ENCODE measurements around the gene SLC25A45. TPM values are rescaled to one million over a fixed set of nuclear protein-coding genes. Genes with fewer than 3 reads are reported as not detected.

The SLC25A45 gene
- total and polyA plus RNA-seq, 2 donors (not counting 1 experiment from before 2014, with no cell fraction given) = 16.4 to 80.6 TPM

- no peaks in the 10 kb centered on the region for H3K27me3 Mint-ChIP-seq
- H3K27ac ChIP-seq (ENCODE audit: low read length in 2 of 2) = peak overlapping the region; percentile 91 to 97
- peak overlapping the region; percentile 92 for H3K4me3 Mint-ChIP-seq
- H3K4me3 ChIP-seq (ENCODE audit: control extremely low read depth in 1 of 5, extremely low read depth in 1 of 5, insufficient read depth in 1 of 5, low read depth in 2 of 5, low read length in 4 of 5) = peak overlapping the region; percentile 63 to 98 (median 75)
- H3K9ac ChIP-seq (ENCODE audit: low read length) = peak overlapping the region; percentile 90
- H3K4me1 Mint-ChIP-seq = peaks cover 74% of the 10 kb centered on the region
- ATAC-seq (ENCODE audit: low read depth) (no peak), DNase-seq (peak; percentile 39)
- no peaks in the 10 kb centered on the region for H3K9me3 ChIP-seq (ENCODE audit: control extremely low read depth in 1 of 3, control insufficient read depth in 2 of 3, insufficient read depth in 1 of 3, low read length in 2 of 3)
- H3K4me1 ChIP-seq (ENCODE audit: control insufficient read depth in 2 of 2, insufficient read depth in 2 of 2, low read length in 2 of 2) = peaks cover 79 to 89% of the 10 kb centered on the region in 2 donors
- H3K27ac Mint-ChIP-seq = peak overlapping the region; percentile 100
- no peaks in the 10 kb centered on the region for H4K20me1 ChIP-seq (ENCODE audit: control insufficient read depth, insufficient read depth, low read length, poor library complexity, severe bottlenecking)
- TF ChIP-seq EZH2 (IDR thresholded peaks at IDR 0.05; ENCODE audit: borderline replicate concordance, insufficient read depth, low read depth, low read length, poor library complexity, severe bottlenecking) (no peak), CTCF (IDR thresholded peaks at IDR 0.05) (no peak)
- peak overlapping the region; percentile 94 for H3K4me2 ChIP-seq (replicated peaks; ENCODE audit: low read depth, low read length, poor library complexity, severe bottlenecking)
- H2AFZ ChIP-seq (ENCODE audit: insufficient read depth, low read depth, low read length, poor library complexity, severe bottlenecking) = no peak overlapping the region
- H3K36me3 ChIP-seq (replicated peaks in 1 of 2; ENCODE audit: control extremely low read depth in 1 of 2, control insufficient read depth in 1 of 2, extremely low read depth in 1 of 2, insufficient read depth in 2 of 2, low read length in 1 of 2) = peaks cover 0 to 12% of the 10 kb centered on the region in 2 experiments
- POLR2A ChIA-PET = interaction anchor here (0.5 to 16.5 kb wide), 19 partner anchors 7 to 628 kb away, joined by 3 to 1159 read pairs (median 6); partner anchors contain the start of genes MALAT1, SCYL1, SF3B2 and SLC25A45
- H3K27me3 ChIP-seq (replicated peaks in 1 of 4; ENCODE audit: control extremely low read depth in 1 of 4, control insufficient read depth in 3 of 4, insufficient read depth in 4 of 4, low read length in 3 of 4) = no peaks in the 10 kb centered on the region
- intact Hi-C loops (cut with micrococcal nuclease) = no loop called here
- H3K9me3 Mint-ChIP-seq (ENCODE audit: insufficient read depth) = no peaks in the 10 kb centered on the region
- CTCF ChIA-PET = interaction anchor here (0.8 to 14.9 kb wide), 5 partner anchors 8 to 81 kb away, joined by 3 to 541 read pairs (median 3); partner anchors contain the start of gene MALAT1
- H3K79me2 ChIP-seq (ENCODE audit: control insufficient read depth, insufficient read depth, low read length) = peaks cover 63% of the 10 kb centered on the region
- under 1% methylated on average over 17 of the region's 19 CpGs for WGBS (ENCODE audit: insufficient coverage)
Measured at GRCh38 chr11:65423516-65424204, 41.2 kb upstream of the SLC25A45 start.

All from B cell (primary cell).